HG03060 (cell line): ENCODE measurements around the gene FOXK1.
"Not testable (repeated sequence)": the region's sequence is repeated elsewhere in the genome, so short reads cannot be mapped to it uniquely, and the experiment has no call there.

Experiments
- ATAC-seq: cut with Tn5 transposase; IDR thresholded peaks from one replicate; pipeline ENCODE4 v1.9.1; 2021; ENCODE audit warnings: low read depth, moderate number of reproducible peaks; ENCODE audit not compliant: unreplicated experiment

FOXK1 gene

GRCh38 chr7:4665661-4666060 lies 16.4 kb upstream of the FOXK1 start:
- no peak for ATAC-seq

DNA sequence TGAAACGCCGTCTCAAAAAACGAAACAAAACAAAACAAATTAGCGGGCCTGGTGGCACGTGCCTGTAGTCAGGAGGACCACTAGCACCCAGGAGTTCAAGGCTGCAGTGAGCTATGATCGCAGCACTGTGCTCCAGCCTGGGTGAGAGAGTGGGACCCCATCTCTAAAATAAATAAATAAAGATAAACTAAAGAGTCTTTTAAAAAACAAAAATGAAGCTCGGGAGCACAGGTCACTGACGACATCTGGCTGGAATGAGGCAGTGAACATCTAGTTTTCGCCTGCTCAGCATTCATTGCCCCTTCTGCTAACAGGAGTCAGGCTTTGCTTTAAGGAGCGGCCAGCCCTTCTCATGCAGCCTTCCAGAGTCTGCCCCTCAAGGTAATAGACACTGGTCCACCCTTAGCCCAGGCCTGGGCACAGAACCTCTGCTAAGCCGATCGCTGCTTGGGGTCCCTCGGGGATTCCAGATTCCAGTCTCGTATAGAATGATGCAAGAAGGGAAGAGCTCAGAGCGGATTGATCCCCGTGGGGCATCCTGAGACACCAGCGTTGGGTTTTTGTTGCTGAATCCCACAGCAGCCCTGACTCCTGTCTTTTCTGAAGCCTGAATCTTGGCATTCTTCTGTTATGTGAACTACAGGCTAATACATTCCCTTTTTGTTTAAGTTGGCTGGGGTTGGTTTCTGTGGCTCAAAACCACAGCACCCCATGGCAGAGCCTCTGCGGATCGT lies 14.2 kb upstream of the FOXK1 start:
- ATAC-seq = no peak

- ATAC-seq = no peak
Observed at GRCh38 chr7:4668510-4668847, 13.6 kb upstream of the FOXK1 start.

DNA sequence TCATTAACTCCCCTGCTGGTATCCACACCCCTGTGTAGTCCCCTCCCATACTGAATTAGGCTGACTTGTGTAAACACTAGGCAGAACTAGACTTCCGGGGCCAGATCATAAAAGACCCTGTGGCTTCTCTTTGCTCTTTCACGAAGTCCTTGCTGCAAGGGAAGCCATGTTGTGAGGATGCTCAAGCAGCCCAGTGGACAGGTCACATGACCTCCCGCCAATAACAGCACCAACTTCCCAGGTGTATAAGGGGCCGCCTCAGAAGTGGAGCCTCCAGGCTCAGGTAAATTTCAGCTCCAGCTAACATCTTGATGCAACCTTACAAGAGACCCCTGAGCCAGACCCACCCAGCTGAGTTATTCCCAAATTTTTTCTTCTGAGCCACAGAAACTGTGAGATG lies 11.3 kb upstream of the FOXK1 start:
- no peak for ATAC-seq

DNA sequence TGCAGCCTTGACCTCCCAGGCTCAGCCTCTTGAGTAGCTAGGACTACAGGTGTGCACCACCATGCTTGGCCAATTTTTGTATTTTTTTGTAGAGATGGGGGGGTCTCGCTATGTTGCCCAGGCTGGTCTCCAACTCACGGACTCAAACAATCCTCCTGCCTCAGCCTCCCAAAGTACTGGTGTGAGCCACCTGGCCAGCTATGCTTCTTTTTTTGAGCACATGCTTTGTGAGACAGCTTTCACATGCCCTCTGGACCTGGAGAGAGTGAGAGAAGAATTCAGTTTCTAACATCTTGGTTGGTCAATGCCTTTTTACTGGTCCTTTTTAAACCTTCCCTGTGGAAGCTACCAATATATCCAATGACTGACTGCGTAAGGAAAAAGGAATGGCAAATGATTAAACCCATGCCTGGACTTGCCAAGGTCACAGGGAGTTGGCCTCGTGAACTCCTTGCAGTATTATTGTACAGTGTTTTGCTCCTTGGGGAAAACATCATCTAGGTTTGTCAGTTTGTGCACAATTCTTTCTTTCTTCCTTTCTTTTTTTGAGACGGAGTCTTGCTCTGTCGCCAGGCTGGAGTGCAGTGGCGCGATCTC lies 6.2 kb upstream of the FOXK1 start:
- no peak for ATAC-seq

DNA sequence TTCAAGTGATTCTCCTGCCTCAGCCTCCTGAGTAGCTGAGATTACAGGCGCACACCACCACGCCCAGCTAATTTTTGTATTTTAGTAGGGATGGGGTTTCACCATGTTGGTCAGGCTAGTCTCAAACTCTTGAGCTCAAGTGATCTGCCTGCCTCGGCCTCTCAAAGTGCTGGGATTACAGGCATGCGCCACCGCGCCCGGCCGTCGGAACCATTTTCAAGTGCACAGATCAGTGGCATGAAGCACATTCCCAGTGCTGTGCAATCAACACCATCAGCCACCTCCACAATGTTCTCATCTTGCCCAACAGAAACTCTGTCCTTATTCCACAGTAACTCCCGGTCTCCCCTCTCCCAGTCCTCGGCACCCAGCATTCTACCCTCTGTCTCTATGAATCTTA lies 4.6 kb upstream of the FOXK1 start:
- ATAC-seq = not testable (repeated sequence)

- ATAC-seq = no peak
Observed at GRCh38 chr7:4681218-4681851, 760 bp upstream of the FOXK1 start.

- ATAC-seq = no peak
Observed at GRCh38 chr7:4682621-4683042, 537 bp downstream of the FOXK1 start.

DNA sequence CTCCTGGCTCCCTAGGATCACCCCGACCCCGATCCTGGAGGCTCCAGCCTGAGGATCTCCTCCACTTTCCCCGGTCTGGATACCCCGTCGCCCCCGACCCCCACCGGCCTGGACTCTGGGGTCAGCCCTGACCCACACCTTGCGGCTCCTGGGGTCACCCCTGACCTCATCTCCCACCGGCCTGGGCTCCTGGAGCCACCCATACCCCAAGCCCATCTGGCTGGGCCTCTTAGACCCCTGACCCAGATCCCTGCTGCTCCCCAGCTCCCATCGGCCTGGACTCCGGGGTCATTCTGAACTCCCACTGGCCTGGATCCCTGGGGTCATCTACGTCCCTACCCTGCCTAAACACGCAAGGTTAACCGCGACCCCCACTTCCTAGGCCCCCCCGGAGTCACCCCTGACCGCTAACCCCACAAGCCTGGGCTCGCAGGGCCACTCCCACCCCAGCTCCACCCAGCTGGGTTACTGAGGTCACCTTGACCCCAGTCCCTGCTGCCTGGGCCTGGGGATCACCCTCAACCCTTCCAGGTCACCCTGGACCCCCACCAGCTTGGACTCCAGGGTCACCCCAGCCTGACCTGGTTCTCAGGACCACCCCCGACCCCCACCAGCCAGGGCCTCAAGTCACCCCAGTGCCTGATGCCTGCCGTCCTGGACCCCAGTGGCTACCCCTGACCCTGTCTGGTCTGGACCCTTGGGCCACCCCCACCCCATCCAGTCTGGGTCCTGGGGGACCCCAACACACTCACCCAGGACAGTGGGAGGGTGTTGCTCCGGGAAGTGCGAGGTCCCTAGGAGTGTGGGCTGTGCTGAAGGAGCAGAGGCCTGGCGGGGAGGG lies 1.2 kb downstream of the FOXK1 start:
- no peak for ATAC-seq

GRCh38 chr7:4683884-4684565 lies 1.9 kb downstream of the FOXK1 start:
- peak; percentile 41 for ATAC-seq

DNA sequence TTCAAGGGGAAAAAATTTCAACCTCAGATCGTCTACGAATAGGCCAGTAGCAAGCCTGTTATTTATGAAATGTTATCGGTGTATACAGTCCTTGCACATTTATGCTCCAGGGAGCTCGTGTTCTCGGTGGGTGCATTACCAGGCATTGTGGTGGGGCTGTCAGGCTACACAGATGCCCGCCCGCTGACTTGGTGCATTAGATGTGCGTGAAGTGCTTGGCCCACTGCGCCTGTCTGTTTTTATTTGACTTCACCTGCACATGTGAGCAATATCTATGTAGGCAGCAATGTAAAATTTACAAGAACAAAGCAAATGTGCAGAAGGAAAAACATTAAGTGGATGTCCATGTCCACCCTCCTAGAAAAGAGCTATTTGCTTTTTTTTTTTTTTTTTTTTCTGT lies 2.8 kb downstream of the FOXK1 start:
- no peak for ATAC-seq

DNA sequence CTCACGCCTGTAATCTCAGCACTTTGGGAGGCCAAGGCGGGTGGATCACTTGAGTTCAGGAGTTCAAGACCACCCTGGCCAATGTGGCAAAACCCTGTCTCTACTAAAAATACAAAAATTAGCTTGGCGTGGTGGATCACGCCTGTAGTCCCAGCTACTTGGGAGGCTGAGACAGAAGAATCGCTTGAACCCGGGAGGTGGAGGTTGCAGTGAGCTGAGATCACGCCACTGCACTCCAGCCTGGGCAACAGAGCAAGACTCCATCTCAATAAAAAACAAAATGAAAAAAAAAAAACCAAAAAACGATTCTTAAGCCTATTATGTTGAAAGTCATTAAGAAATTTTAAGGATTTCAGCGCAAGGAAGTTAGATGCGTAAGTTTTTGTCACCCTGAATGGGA lies 3.6 kb downstream of the FOXK1 start:
- not testable (repeated sequence) for ATAC-seq

DNA sequence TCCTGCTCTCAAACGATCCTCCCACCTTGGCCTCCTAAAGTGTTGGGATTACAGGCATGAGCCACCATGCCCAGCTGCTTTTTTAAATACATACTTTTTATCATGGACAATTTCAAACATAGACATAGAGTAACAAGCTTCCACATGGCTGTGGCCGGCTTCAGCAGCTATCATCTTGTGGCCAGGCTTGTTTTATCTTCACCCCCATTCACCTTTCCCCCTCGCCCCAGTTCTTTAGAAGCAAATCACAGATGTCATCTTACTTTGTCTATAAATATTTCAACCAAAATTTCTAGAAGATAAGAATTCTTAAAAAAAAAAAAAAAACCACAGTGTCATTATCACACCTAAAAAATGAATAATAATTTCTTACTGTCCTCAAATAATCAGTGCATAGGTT lies 5.9 kb downstream of the FOXK1 start:
- ATAC-seq = no peak

- ATAC-seq = no peak
Observed at GRCh38 chr7:4689151-4689550, 7.1 kb downstream of the FOXK1 start.

GRCh38 chr7:4689668-4690067 lies 7.6 kb downstream of the FOXK1 start:
- no peak for ATAC-seq

DNA sequence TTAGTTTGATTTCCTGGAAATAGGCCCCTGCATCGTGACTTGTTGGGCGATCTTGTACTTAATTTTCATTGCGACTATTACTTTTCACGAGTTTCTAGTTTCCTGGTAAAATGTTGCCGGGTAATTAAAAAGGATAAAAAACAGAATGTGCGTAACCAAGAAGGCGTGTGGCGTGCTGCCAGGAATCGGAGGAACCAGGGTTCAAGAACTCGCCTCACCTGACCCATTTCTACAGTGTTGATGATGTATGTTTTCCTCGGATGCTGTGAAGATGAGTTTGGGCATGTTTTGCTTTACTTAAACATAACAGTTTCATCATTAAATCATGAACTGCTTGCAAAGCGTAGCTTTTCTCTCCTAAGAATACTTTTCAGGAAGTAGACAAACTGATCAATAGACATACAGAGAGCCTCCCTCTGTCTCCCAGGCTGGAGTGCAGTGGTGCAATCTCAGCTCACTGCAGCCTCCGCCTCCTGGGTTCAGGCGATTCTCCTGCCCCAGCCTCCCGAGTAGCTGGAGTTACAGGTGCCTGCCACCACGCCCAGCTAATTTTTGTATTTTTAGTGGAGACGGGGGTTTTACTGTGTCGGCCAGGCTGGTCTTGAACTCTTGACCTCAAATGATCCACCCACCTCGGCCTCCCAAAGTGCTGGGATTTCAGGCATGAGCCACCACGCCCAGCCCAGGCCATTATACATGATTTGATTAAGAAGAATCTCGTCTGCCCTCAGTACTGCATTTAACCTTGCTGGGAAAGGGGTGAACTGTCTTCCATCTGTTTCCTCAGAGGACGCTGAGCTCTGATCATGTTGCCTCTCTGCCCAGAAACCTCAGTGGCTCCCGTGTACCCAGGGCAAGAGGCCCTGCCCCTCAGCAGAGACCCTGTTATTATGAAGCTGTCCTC lies 9.1 kb downstream of the FOXK1 start:
- no peak for ATAC-seq

GRCh38 chr7:4692055-4692454 lies 10.0 kb downstream of the FOXK1 start:
- no peak for ATAC-seq

GRCh38 chr7:4692622-4693021 lies 10.5 kb downstream of the FOXK1 start:
- not testable (repeated sequence) for ATAC-seq

DNA sequence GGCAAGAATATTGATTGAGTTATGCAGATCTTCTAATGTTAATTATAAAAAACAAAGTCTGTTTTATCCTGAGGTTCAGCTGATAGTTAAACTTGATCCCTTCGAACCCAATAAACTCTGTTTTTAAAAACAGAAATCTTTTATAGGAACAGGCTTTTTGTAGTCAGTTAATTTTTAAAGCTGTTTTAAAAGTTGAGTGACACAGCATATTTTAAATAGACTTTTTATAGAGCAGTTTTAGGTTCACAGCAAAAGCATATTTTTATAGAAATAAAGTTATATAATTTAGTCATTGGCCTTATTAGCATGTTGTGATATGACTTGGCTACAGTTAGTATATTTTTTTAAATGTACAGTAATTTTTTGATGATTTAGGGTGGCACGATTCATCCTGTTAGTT lies 11.1 kb downstream of the FOXK1 start:
- ATAC-seq = no peak

DNA sequence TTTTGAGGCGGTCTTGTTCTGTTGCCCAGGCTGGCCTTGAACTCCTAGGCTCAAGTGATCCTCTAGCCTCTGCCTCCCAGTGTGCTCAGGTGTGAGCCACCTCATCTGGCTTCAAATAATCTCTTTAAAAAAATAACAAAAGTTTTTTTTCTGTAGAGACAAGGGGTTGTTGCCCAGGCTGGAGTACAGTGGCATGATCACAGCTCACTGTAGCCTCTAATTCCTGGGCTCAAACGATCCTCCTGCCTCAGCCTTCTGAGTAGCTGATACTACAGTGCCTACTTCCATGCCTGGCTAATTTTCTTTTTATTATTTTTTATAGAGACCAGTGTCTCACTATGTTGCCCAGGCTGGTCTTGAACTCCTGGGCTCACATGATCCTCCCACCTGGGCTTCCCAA lies 11.7 kb downstream of the FOXK1 start:
- ATAC-seq = no peak
